Mesendoderm (in vitro differentiated cells): ENCODE data around the gene DYNLL2.
A peak's percentile ranks its signal among the peaks of the same experiment; 100 is the strongest.
"Not testable (repeated sequence)": the region's sequence is repeated elsewhere in the genome, so short reads cannot be mapped to it uniquely, and the experiment has no call there.

Experiments used
- DNase-seq: peaks from one replicate; pipeline ENCODE4 v3.0.0; 2013
- H2AK5ac ChIP-seq: 2 replicates; pipeline ENCODE4 v1.6.1; 2013; ENCODE audit warnings: low read length, inconsistent platforms
- H2BK120ac ChIP-seq: 2 replicates; pipeline ENCODE4 v1.6.1; 2013; ENCODE audit warnings: low read depth, mild to moderate bottlenecking, low read length, moderate library complexity, mixed read lengths
- H2BK15ac ChIP-seq: replicated peaks from 2 replicates; pipeline ENCODE4 v1.6.1; 2013; ENCODE audit warnings: low read depth, mild to moderate bottlenecking, moderate library complexity
- H2BK5ac ChIP-seq: 2 replicates; pipeline ENCODE4 v1.6.1; 2013; ENCODE audit warnings: low read length, inconsistent platforms
- H3K18ac ChIP-seq: 2 replicates; pipeline ENCODE4 v1.6.1; 2013; ENCODE audit warnings: mild to moderate bottlenecking, low read length, mixed read lengths
- H3K23ac ChIP-seq: one replicate; pipeline ENCODE4 v1.6.1; 2013; ENCODE audit warnings: low read length
- H3K27ac ChIP-seq: 2 replicates; pipeline ENCODE4 v1.5.1; 2013; ENCODE audit warnings: low read depth, mild to moderate bottlenecking, inconsistent platforms, low read length, moderate library complexity
- H3K27me3 ChIP-seq: 2 replicates; pipeline ENCODE4 v1.6.1; 2013; ENCODE audit warnings: low read length, control low read depth, mild to moderate bottlenecking, inconsistent platforms; ENCODE audit not compliant: insufficient read depth, poor library complexity
- H3K36me3 ChIP-seq: 2 replicates; pipeline ENCODE4 v1.6.1; 2013; ENCODE audit warnings: low read length, inconsistent platforms; ENCODE audit not compliant: control insufficient read depth, insufficient read depth
- H3K4ac ChIP-seq: one replicate; pipeline ENCODE4 v1.6.1; 2013; ENCODE audit warnings: low read depth, mild to moderate bottlenecking, low read length, moderate library complexity
- H3K4me1 ChIP-seq: 2 replicates; pipeline ENCODE4 v1.6.1; 2013; ENCODE audit warnings: low read depth, low read length, inconsistent platforms; ENCODE audit not compliant: control insufficient read depth
- H3K4me2 ChIP-seq: 2 replicates; pipeline ENCODE4 v1.6.1; 2013; ENCODE audit warnings: low read length
- H3K4me3 ChIP-seq: 2 replicates; pipeline ENCODE4 v1.5.1; 2013; ENCODE audit warnings: mild to moderate bottlenecking, low read length
- H3K56ac ChIP-seq: one replicate; pipeline ENCODE4 v1.6.1; 2013; ENCODE audit warnings: low read length
- H3K79me1 ChIP-seq: 2 replicates; pipeline ENCODE4 v1.6.1; 2013; ENCODE audit warnings: low read length, inconsistent platforms
- H3K79me2 ChIP-seq: 2 replicates; pipeline ENCODE4 v1.6.1; 2013; ENCODE audit warnings: mild to moderate bottlenecking, low read length; ENCODE audit not compliant: control insufficient read depth, insufficient read depth
- H3K9ac ChIP-seq: 2 replicates; pipeline ENCODE4 v1.6.1; 2013; ENCODE audit warnings: low read length, inconsistent platforms
- H4K5ac ChIP-seq: one replicate; pipeline ENCODE4 v1.6.1; 2013; ENCODE audit warnings: low read length
- H4K8ac ChIP-seq: one replicate; pipeline ENCODE4 v1.6.1; 2013; ENCODE audit warnings: low read depth, mild to moderate bottlenecking, control low read depth, low read length, moderate library complexity
- WGBS: extraction: QIAGEN DNeasy Blood & Tissue Kit; methylation state at CpG from one replicate; pipeline ENCODE4 v1.1.7; 2013; ENCODE audit warnings: low lambda C conversion rate, missing lambda C conversion rate; ENCODE audit not compliant: insufficient coverage; ENCODE audit errors: extremely low coverage; 5-methylcytosine and 5-hydroxymethylcytosine counted together

Gene DYNLL2

DNA sequence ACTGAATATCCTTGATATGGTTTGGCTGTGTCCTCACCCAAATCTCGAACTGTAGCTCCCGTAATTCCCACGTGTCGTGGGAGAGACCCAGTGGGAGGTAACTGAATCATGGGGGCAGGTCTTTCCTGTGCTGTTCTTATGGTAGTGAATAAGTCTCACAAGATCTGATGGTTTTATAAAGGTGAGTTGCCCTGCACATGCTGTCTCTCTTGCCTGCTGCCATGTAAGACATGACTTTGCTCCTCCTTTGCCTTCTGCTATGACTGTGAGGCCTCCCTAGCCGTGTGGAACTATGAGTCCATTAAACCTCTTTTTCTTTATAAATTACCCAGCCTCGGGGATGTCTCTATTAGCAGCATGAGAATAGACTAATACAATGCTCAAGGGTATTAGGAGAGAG, 39.0 kb upstream of the DYNLL2 start:
- not testable (repeated sequence) for H4K5ac ChIP-seq, H3K79me2 ChIP-seq, H3K27me3 ChIP-seq, H3K36me3 ChIP-seq, H3K18ac ChIP-seq, H2BK15ac ChIP-seq, DNase-seq, H2BK120ac ChIP-seq, H4K8ac ChIP-seq, H2BK5ac ChIP-seq, H3K4me1 ChIP-seq, H3K4ac ChIP-seq, H3K27ac ChIP-seq, H3K79me1 ChIP-seq, H3K23ac ChIP-seq, H2AK5ac ChIP-seq, H3K4me2 ChIP-seq, H3K9ac ChIP-seq, H3K4me3 ChIP-seq, H3K56ac ChIP-seq
- no CpG with 5 or more reads among the region's 6 CpGs for WGBS

DNA sequence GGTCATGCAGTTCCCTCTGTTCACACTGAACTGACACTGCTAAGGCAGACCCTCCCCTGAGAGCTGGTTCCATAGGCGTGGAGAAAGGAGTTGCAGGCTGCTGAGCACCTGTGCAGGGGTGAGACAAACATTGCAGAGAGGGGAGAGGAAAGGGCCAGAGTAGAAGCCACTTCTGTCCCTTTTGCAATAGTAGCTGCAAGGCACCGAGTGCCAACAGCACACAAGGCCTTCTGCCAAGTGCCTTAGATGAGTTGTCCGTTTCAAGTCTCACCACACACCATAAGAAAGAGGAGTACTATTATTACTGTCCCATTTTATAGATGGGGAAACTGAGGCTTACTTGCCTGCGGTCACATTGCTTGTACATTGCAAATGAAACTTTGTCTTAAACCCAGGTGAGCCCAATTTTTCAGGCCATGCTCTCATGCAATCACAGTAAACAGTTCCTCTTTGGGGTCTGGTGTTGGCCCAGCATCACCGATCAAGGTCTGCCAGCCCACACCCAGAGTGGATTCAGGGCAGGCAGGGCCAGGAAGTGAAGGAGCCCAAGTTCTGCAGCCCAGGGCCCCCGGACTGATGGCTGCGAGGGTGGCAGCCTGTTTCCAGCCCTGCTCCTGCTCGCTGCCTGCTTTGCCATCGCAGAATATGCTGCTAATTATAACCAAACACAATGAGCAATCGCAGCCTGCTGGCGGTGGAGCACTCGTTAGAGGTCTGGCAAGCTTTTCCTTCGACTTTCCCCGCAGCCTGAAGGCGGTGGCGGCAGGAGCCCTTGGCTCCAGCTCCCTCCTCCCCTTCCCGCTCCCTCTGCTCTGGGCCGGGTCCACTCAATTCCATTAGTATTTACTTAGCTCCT, 36.8 kb upstream of the DYNLL2 start:
- no peak overlapping the region for H2BK15ac ChIP-seq
- WGBS = no CpG with 5 or more reads among the region's 18 CpGs
- peak overlapping the region; percentile 1 for H3K56ac ChIP-seq
- no peaks in the 10 kb centered on the region for H3K27me3 ChIP-seq
- no peak overlapping the region for H2BK5ac ChIP-seq
- peaks cover 4% of the 10 kb centered on the region for H3K4me1 ChIP-seq
- H3K79me1 ChIP-seq = no peaks in the 10 kb centered on the region
- no peaks in the 10 kb centered on the region for H3K36me3 ChIP-seq
- H3K27ac ChIP-seq = no peak overlapping the region
- no peak overlapping the region for H3K4me3 ChIP-seq
- DNase-seq = peak; percentile 45
- no peak overlapping the region for H3K23ac ChIP-seq
- no peak overlapping the region for H3K4ac ChIP-seq
- H3K79me2 ChIP-seq = no peaks in the 10 kb centered on the region
- no peak overlapping the region for H2BK120ac ChIP-seq
- H2AK5ac ChIP-seq = no peak overlapping the region
- H3K4me2 ChIP-seq = no peak overlapping the region
- H3K9ac ChIP-seq = no peak overlapping the region
- H4K8ac ChIP-seq = no peak overlapping the region
- no peak overlapping the region for H3K18ac ChIP-seq
- no peak overlapping the region for H4K5ac ChIP-seq

DNA sequence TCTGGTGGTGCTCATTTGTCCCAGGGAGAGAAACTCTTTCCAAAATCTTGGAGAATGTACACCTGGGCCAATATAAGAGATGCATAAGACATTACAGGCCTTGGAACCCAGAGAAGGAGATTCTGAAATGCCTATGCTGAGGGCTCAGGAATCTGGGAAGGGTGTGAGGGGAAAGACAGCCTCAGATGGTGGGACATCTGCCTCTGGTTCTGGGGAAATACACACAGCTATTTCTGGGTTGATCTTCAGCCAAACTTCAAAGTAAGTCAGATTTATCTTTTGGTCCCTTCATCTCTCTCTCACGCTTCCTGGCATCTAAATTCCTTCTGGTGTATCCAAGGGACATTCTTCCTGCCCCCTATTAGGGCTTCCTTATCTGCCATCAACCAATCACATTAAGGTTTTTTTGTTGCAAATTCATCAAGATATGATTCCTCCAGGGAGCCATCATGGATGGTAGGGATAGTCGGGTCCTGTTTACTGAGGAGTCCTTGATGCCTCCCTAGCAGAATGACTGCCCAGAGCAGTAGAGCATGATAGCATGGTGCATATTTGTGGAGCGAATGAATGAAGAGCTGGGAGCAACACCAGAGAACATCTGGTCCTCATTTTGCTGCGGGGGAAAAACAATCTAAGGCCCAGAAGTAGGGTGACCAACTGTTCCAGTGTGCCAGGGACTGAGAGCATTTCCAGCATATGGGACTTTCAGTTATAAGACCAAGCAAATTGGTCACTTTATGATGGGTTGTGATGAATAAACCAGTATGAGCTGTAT, 35.7 kb upstream of the DYNLL2 start:
- no peaks in the 10 kb centered on the region for H3K79me2 ChIP-seq
- no peak overlapping the region for H3K4me2 ChIP-seq
- no peak overlapping the region for H2BK5ac ChIP-seq
- H3K56ac ChIP-seq = no peak overlapping the region
- no peak overlapping the region for H3K18ac ChIP-seq
- no peak overlapping the region for H2BK120ac ChIP-seq
- H3K4ac ChIP-seq = no peak overlapping the region
- DNase-seq = peak; percentile 46
- no peaks in the 10 kb centered on the region for H3K79me1 ChIP-seq
- no peak overlapping the region for H3K4me3 ChIP-seq
- no peaks in the 10 kb centered on the region for H3K36me3 ChIP-seq
- no peaks in the 10 kb centered on the region for H3K27me3 ChIP-seq
- H2BK15ac ChIP-seq = no peak overlapping the region
- no peak overlapping the region for H4K8ac ChIP-seq
- H2AK5ac ChIP-seq = no peak overlapping the region
- WGBS = no CpG with 5 or more reads among the region's 4 CpGs
- H3K27ac ChIP-seq = no peak overlapping the region
- no peak overlapping the region for H4K5ac ChIP-seq
- H3K4me1 ChIP-seq = peaks cover 4% of the 10 kb centered on the region
- H3K23ac ChIP-seq = no peak overlapping the region
- no peak overlapping the region for H3K9ac ChIP-seq

DNA sequence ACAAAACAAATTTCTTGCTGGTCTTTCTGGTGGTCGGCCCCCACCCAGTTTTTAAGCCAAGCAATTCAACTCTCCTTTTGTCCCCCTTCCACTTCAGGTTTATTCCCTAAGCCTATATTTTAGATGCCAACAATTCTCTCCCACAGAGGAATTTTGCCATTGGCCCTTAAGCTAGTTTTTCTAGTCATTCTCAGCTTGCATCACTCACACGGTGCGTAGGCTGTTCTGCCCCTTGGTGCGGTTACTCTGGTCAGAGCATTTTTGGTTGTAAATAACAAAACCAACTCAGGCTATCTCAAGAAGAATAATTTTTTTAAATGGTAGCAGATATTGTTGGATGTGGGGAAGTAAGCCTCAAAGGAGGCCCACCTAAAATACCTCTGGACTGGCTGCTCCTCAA, 33.7 kb upstream of the DYNLL2 start:
- Histone ChIP-seq H3K79me2 (no peaks in the 10 kb centered on the region), H3K23ac (no peak overlapping the region), H2BK5ac (no peak overlapping the region), H3K9ac (no peak overlapping the region), H4K5ac (no peak overlapping the region), H3K56ac (no peak overlapping the region), H2BK15ac (no peak overlapping the region), H3K4me1 (peaks cover 4% of the 10 kb centered on the region), H3K4me3 (no peak overlapping the region), H3K4ac (no peak overlapping the region), H3K36me3 (no peaks in the 10 kb centered on the region), H3K18ac (no peak overlapping the region), H3K4me2 (no peak overlapping the region), H4K8ac (no peak overlapping the region), H2AK5ac (no peak overlapping the region), H2BK120ac (no peak overlapping the region), H3K79me1 (no peaks in the 10 kb centered on the region), H3K27ac (no peak overlapping the region), H3K27me3 (no peaks in the 10 kb centered on the region)
- DNase-seq = no peak
- no CpG with 5 or more reads among the region's 4 CpGs for WGBS

DNA sequence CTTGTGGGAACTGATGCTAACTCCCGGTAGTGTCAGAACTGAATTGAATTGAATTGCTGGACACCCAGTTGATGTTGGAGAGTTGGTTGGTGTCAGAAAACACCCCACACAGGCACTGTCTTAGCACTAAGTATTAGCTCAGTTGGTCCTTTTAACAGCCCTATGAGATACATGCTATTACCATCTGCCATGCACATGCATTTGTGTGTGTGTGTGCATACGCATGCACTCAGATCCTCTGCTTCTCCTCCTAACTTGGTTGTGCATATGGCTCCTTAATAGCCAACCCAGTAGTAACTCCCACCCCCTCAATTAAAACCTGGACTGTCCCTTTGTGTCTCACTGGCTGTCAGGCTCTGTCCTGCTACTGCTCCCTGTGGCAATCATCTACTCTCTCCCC, 32.3 kb upstream of the DYNLL2 start:
- no peak for DNase-seq
- H3K79me1 ChIP-seq = no peaks in the 10 kb centered on the region
- H3K56ac ChIP-seq = no peak overlapping the region
- no peak overlapping the region for H4K8ac ChIP-seq
- no peak overlapping the region for H3K27ac ChIP-seq
- no peak overlapping the region for H3K4me3 ChIP-seq
- no peak overlapping the region for H3K4ac ChIP-seq
- peaks cover 4% of the 10 kb centered on the region for H3K4me1 ChIP-seq
- H3K23ac ChIP-seq = no peak overlapping the region
- no peak overlapping the region for H2BK5ac ChIP-seq
- no peaks in the 10 kb centered on the region for H3K27me3 ChIP-seq
- no peak overlapping the region for H2BK15ac ChIP-seq
- no peak overlapping the region for H2BK120ac ChIP-seq
- no CpG with 5 or more reads among the region's 2 CpGs for WGBS
- no peak overlapping the region for H3K18ac ChIP-seq
- H3K79me2 ChIP-seq = no peaks in the 10 kb centered on the region
- no peak overlapping the region for H2AK5ac ChIP-seq
- no peak overlapping the region for H3K9ac ChIP-seq
- no peak overlapping the region for H3K4me2 ChIP-seq
- no peak overlapping the region for H4K5ac ChIP-seq
- H3K36me3 ChIP-seq = no peaks in the 10 kb centered on the region
